Heart right ventricle (tissue), 16 donors: Measurements from ENCODE around the gene DNAL1. TPM values are rescaled to one million over a fixed set of nuclear protein-coding genes. Genes with fewer than 3 reads are reported as not detected.

Source experiments
- ATAC-seq, 8 donors: fragments of 200-7000 bp; cut with Tn5 transposase; one replicate each; pipeline ENCODE4 v1.9.1; 2020; ENCODE audit warnings: mild to moderate bottlenecking in 8 of 8, moderate library complexity in 8 of 8, moderate number of reproducible peaks in 1 of 8
- DNase-seq, 2 donors: peaks; one replicate each; pipeline ENCODE4 v3.0.0-alpha.2; 2020
- H3K27ac ChIP-seq, 10 donors: fragments of 200-600 bp; sonication (generic) in 2 of 10; one replicate each; pipeline versions ENCODE4 v1.5.0 to v1.8.0; 2020 to 2022; ENCODE audit warnings: mild to moderate bottlenecking in 3 of 10
- H3K27me3 ChIP-seq, 7 donors: fragments of 200-600 bp; one replicate each; pipeline ENCODE4 v1.8.0; 2021 to 2022; ENCODE audit warnings: mild to moderate bottlenecking in 2 of 7
- H3K36me3 ChIP-seq, 9 donors: fragments of 200-600 bp; sonication (generic) in 1 of 9; one replicate each; pipeline versions ENCODE4 v1.5.0 to v1.8.0; 2020 to 2022; ENCODE audit warnings: mild to moderate bottlenecking in 2 of 9
- H3K4me1 ChIP-seq, 9 donors: fragments of 200-600 bp; sonication (generic) in 1 of 9; one replicate each; pipeline versions ENCODE4 v1.5.0 to v1.8.0; 2020 to 2022; ENCODE audit warnings: mild to moderate bottlenecking in 4 of 9
- H3K4me3 ChIP-seq, 10 donors: fragments of 200-600 bp; sonication (generic) in 2 of 10; one replicate each; pipeline versions ENCODE4 v1.5.0 to v1.8.0; 2020 to 2022; ENCODE audit warnings: mild to moderate bottlenecking in 7 of 10, moderate library complexity in 2 of 10
- H3K9me3 ChIP-seq, 11 donors: fragments of 200-600 bp in 10 of 11; sonication (generic) in 2 of 11; one replicate each; pipeline versions ENCODE4 v1.5.0 to v1.8.0; 2013 to 2022; ENCODE audit warnings: mild to moderate bottlenecking in 2 of 11, control low read depth in 1 of 11, moderate library complexity in 1 of 11
- CTCF ChIP-seq, 9 donors: fragments of 200-600 bp; sonication (generic) in 2 of 9; IDR thresholded peaks; one replicate each; pipeline versions ENCODE4 v1.5.0 to v1.8.0; 2021 to 2022; ENCODE audit warnings: antibody characterized with exemption in 9 of 9, mild to moderate bottlenecking in 5 of 9, moderate library complexity in 1 of 9
- WGBS, 2 donors: extraction: QIAGEN DNeasy Blood & Tissue Kit; methylation state at CpG; one replicate each; pipeline ENCODE4 v1.1.7; 2013; ENCODE audit warnings: inconsistent platforms in 1 of 2; 5-methylcytosine and 5-hydroxymethylcytosine counted together
- intact Hi-C, 10 donors: fragments of 100-400 bp; cut with DNase I; formaldehyde crosslinking; loops; one replicate each; pipeline versions ENCODE4 v1.11.1 to v1.14.2; 2022
- polyA plus RNA-seq, 2 donors: library from polyadenylated mRNA; stranded (reverse); fragments of 200-250 nt; gene quantifications; one replicate each; pipeline ENCODE4 v1.2.3, GENCODE V29; 2013
- total RNA-seq, 10 donors: library from RNA; stranded (reverse); fragmentation: NEBNext Ultra II Directional in 3 of 10; extraction: Animal tissue kit (Norgen Biotek cat#: 25700) in 3 of 10; gene quantifications; one replicate each; pipeline versions ENCODE4 v1.2.1 to v1.2.4, GENCODE V29; 2021 to 2023
- donor health status: Arrhythmogenic right ventricular cardiomyopathy.
- donor health status: ischemic (EF 13 %, LVEDD 7.1; RV severe dilation, severe dysfunction).
- donor health status: healthy with polysubstance abuse.
- donor health status: DM: no; HTN: yes; CAD: no.
- donor health status: DM: no; HTN: no; CAD: no.
- donor health status: ischemic (EF 25% LVEDD 6.9; RV normal size, moderate dysfunction).
- donor health status: ischemic (EF 25% LVEDD 5.7; RV mildly dilated, moderate dysfunction).
- donor health status: healthy.
- donor health status: DM: yes; HTN: yes; CAD: no.
- donor health status: Ischemic cardiomyopathy.
- donor health status: ischemic (EF 35%, LVEDD 5.7; RV mildly dilated, moderate dysfunction).
- donor health status: nonischemic (EF 11% LVEDD 7.7; RV severe dilation, severe dysfunction).
- donor health status: DM: yes; HTN: yes; CAD: no.
- donor health status: PGD.
- donor health status: ischemic (EF 29% LVEDD 5.4; RV normal size, mild dysfunction).
- donor health status: nonischemic (EF 23%, LVEDD 6.1; RV moderate dilation, normal function).

The DNAL1 gene
- total and polyA plus RNA-seq, 12 donors: 5.9 to 21.2 (median 13.7) TPM

- Histone ChIP-seq H3K9me3 (peaks cover 0 to 5% (median 0%) of the 10 kb centered on the region in 11 donors), H3K27ac (no peak overlapping the region), H3K4me1 (peaks cover 0 to 5% (median 0%) of the 10 kb centered on the region in 9 donors), H3K27me3 (no peaks in the 10 kb centered on the region), H3K36me3 (no peaks in the 10 kb centered on the region), H3K4me3 (no peak overlapping the region)
- ATAC-seq (no peak), DNase-seq (no peak)
- no peak for TF ChIP-seq CTCF (IDR thresholded peaks at IDR 0.05)
- 86 to 98% methylated on average over 1 of the region's 1 CpG for WGBS, 2 donors
- intact Hi-C loops: no loop called here
Measured at GRCh38 chr14:73607241-73607640, 37.5 kb upstream of the DNAL1 start.

- DNase-seq (no peak), ATAC-seq (no peak)
- TF ChIP-seq CTCF (IDR thresholded peaks at IDR 0.05): no peak
- Histone ChIP-seq H3K27me3 (peaks cover 0 to 8% (median 0%) of the 10 kb centered on the region in 7 donors), H3K4me1 (peaks cover 0 to 11% (median 0%) of the 10 kb centered on the region in 9 donors), H3K4me3 (no peak overlapping the region), H3K36me3 (no peaks in the 10 kb centered on the region), H3K27ac (no peak overlapping the region), H3K9me3 (peaks cover 0 to 5% (median 0%) of the 10 kb centered on the region in 11 donors)
- intact Hi-C loops: no loop called here
- 37 to 65% methylated on average over 2 of the region's 2 CpGs for WGBS, 2 donors
Measured at GRCh38 chr14:73610687-73611086, 34.1 kb upstream of the DNAL1 start.

- no peak for TF ChIP-seq CTCF (IDR thresholded peaks at IDR 0.05)
- DNase-seq: peak; percentile 62 to 73
- intact Hi-C loops: no loop called here
- H3K27me3 ChIP-seq: peaks cover 0 to 8% (median 0%) of the 10 kb centered on the region in 7 donors
- H3K27ac ChIP-seq: peak within 1 kb of the TSS in 9 of 10 donors; percentile 70 to 88 (median 79)
- H3K4me1 ChIP-seq: peaks cover 0 to 11% (median 0%) of the 10 kb centered on the region in 9 donors
- H3K36me3 ChIP-seq: no peaks in the 10 kb centered on the region
- peaks cover 0 to 5% (median 0%) of the 10 kb centered on the region in 11 donors for H3K9me3 ChIP-seq
- ATAC-seq: peak; percentile 89 to 95 (median 94)
- WGBS, 2 donors: 0 to 1% methylated on average over 82 to 84 of the region's 84 CpGs
- peak within 1 kb of the TSS; percentile 49 to 67 (median 63) for H3K4me3 ChIP-seq
Measured at GRCh38 chr14:73612339-73613045, 32.3 kb upstream of the DNAL1 start, which contains the start of gene ACOT6. TSS of gene ACOT6 (plus strand) at chr14:73612517. CDS start at chr14:73612572, 55 bp downstream.

GRCh38 chr14:73613046-73613383, 31.8 kb upstream of the DNAL1 start:
- Histone ChIP-seq H3K4me3 (peak overlapping the region; percentile 49 to 67 (median 63)), H3K9me3 (peaks cover 0 to 5% (median 0%) of the 10 kb centered on the region in 11 donors), H3K27me3 (peaks cover 0 to 8% (median 0%) of the 10 kb centered on the region in 7 donors), H3K27ac (peak overlapping the region in 9 of 10 donors; percentile 70 to 88 (median 79)), H3K4me1 (peaks cover 0 to 11% (median 0%) of the 10 kb centered on the region in 9 donors), H3K36me3 (no peaks in the 10 kb centered on the region)
- 5 to 7% methylated on average over 13 of the region's 13 CpGs for WGBS, 2 donors
- intact Hi-C loops: no loop called here
- no peak for TF ChIP-seq CTCF (IDR thresholded peaks at IDR 0.05)
- DNase-seq (no peak), ATAC-seq (peak in 7 of 8 donors; percentile 7 to 47 (median 25))
